GM23338 (cell line): ENCODE data around the gene UQCC2. TPM values are rescaled to one million over a fixed set of nuclear protein-coding genes. Genes with fewer than 3 reads are reported as not detected.

ENCODE experiments used
- ATAC-seq: fragments of 200-7000 bp; cut with Tn5 transposase; 3 replicates; pipeline ENCODE4 v1.9.1; 2020
- DNase-seq: peaks from one replicate; pipeline ENCODE4 v3.0.0-alpha.2; 2015; ENCODE audit warnings: low spot score
- H2AFZ ChIP-seq: fragments of 200-600 bp; sonication (generic); 2 replicates; pipeline ENCODE4 v1.8.0; 2016; ENCODE audit warnings: antibody characterized with exemption, mild to moderate bottlenecking, moderate library complexity
- H3F3A ChIP-seq: fragments of 200-600 bp; sonication (generic); replicated peaks from 2 replicates; pipeline ENCODE4 v1.8.0; 2017; ENCODE audit warnings: antibody characterized with exemption, mixed run types, low read depth
- H3K27ac ChIP-seq: fragments of 200-600 bp; sonication (generic); 2 replicates; pipeline ENCODE4 v1.6.1; 2016; ENCODE audit warnings: low read depth
- H3K27me3 ChIP-seq: fragments of 200-600 bp; sonication (generic); 2 replicates; pipeline ENCODE4 v1.8.0; 2016; ENCODE audit warnings: mild to moderate bottlenecking, mixed run types, moderate library complexity; ENCODE audit not compliant: insufficient read depth
- H3K36me3 ChIP-seq: fragments of 200-600 bp; sonication (generic); 2 replicates; pipeline ENCODE4 v1.8.0; 2016; ENCODE audit warnings: mild to moderate bottlenecking; ENCODE audit not compliant: insufficient read depth
- H3K4me1 ChIP-seq: fragments of 200-600 bp; sonication (generic); 2 replicates; pipeline ENCODE4 v1.8.0; 2016; ENCODE audit warnings: mild to moderate bottlenecking, moderate library complexity; ENCODE audit not compliant: insufficient read depth
- H3K4me2 ChIP-seq: fragments of 200-600 bp; sonication (generic); 2 replicates; pipeline ENCODE4 v1.7.1; 2017; ENCODE audit warnings: mixed run types
- H3K4me3 ChIP-seq: fragments of 200-600 bp; sonication (generic); 2 replicates; pipeline ENCODE4 v1.6.1; 2016; ENCODE audit warnings: mixed run types
- H3K79me2 ChIP-seq: fragments of 200-600 bp; sonication (generic); replicated peaks from 2 replicates; pipeline ENCODE4 v1.8.0; 2017; ENCODE audit warnings: mild to moderate bottlenecking; ENCODE audit not compliant: insufficient read depth
- H3K9me2 ChIP-seq: fragments of 200-600 bp; sonication (generic); 2 replicates; pipeline ENCODE4 v1.8.0; 2017; ENCODE audit not compliant: insufficient read depth
- H4K20me1 ChIP-seq: fragments of 200-600 bp; sonication (generic); replicated peaks from 2 replicates; pipeline ENCODE4 v1.8.0; 2017; ENCODE audit warnings: mild to moderate bottlenecking; ENCODE audit not compliant: insufficient read depth
- H3K27ac Mint-ChIP-seq: 2 replicates; pipeline ENCODE4 v1.8.0; 2020; ENCODE audit warnings: inconsistent platforms, mild to moderate bottlenecking, moderate library complexity, mixed read lengths
- H3K27me3 Mint-ChIP-seq: 3 replicates; pipeline ENCODE4 v1.8.0; 2022; ENCODE audit warnings: low read depth, mild to moderate bottlenecking, moderate library complexity, mixed read lengths, inconsistent platforms; ENCODE audit not compliant: insufficient read depth, poor library complexity
- H3K36me3 Mint-ChIP-seq: 3 replicates; pipeline ENCODE4 v1.8.0; 2021; ENCODE audit warnings: low read depth, mild to moderate bottlenecking, inconsistent platforms, moderate library complexity, mixed read lengths
- H3K4me1 Mint-ChIP-seq: 3 replicates; pipeline ENCODE4 v1.8.0; 2020; ENCODE audit warnings: mild to moderate bottlenecking, inconsistent platforms, mixed read lengths
- H3K4me3 Mint-ChIP-seq: 3 replicates; pipeline ENCODE4 v1.8.0; 2021; ENCODE audit warnings: moderate library complexity, mild to moderate bottlenecking, inconsistent platforms, mixed read lengths
- H3K9me3 Mint-ChIP-seq: 3 replicates; pipeline ENCODE4 v1.8.0; 2020; ENCODE audit warnings: moderate library complexity, mild to moderate bottlenecking, inconsistent platforms, mixed read lengths
- CREB1 ChIP-seq: fragments of 250-450 bp; sonication (Bioruptor Pico); IDR thresholded peaks from 2 replicates; pipeline ENCODE4 v1.5.0; 2020; ENCODE audit warnings: low read depth, mild to moderate bottlenecking, moderate library complexity
- CTCF ChIP-seq, 2 experiments: fragments of 200-600 bp in 1 of 2; sonication (generic) in 1 of 2; conservative IDR thresholded peaks; 2 replicates each; pipeline versions ENCODE4 v1.5.1 to v1.6.1; 2016 to 2017; ENCODE audit warnings: antibody characterized with exemption in 2 of 2, low read depth in 2 of 2, mild to moderate bottlenecking in 2 of 2, moderate library complexity in 1 of 2
- EZH2 ChIP-seq: fragments of 200-600 bp; sonication (generic); IDR thresholded peaks from one replicate; pipeline ENCODE4 v1.8.0; 2017; ENCODE audit warnings: antibody characterized with exemption, mild to moderate bottlenecking, low read depth; ENCODE audit not compliant: unreplicated experiment
- EZH2phosphoT487 ChIP-seq: fragments of 200-600 bp; sonication (generic); IDR thresholded peaks from one replicate; pipeline ENCODE4 v1.8.1; 2018; ENCODE audit warnings: antibody characterized with exemption; ENCODE audit not compliant: unreplicated experiment
- JUNB ChIP-seq: IDR thresholded peaks from one replicate; pipeline ENCODE4 v1.6.1; 2016; ENCODE audit warnings: antibody characterized with exemption; ENCODE audit not compliant: unreplicated experiment
- NANOG ChIP-seq: IDR thresholded peaks from 2 replicates; pipeline ENCODE4 v1.6.1; 2016; ENCODE audit warnings: antibody characterized with exemption, borderline replicate concordance
- POLR2AphosphoS5 ChIP-seq: IDR thresholded peaks from 2 replicates; pipeline ENCODE4 v1.6.1; 2016; ENCODE audit warnings: antibody characterized with exemption, low read depth
- ZNF331 ChIP-seq: fragments of 250-450 bp; sonication (Bioruptor Pico); IDR thresholded peaks from 2 replicates; pipeline ENCODE4 v1.5.0; 2020; ENCODE audit warnings: low read depth, mild to moderate bottlenecking, moderate library complexity
- polyA plus RNA-seq: library from polyadenylated mRNA; unstranded; fragments of >200 nt; fragmentation: Nextera tagmentation; extraction: Ambion mirVana; gene quantifications from 2 replicates; pipeline ENCODE4 v1.2.1, GENCODE V29; 2016
- total RNA-seq: library from RNA; depleted of rRNA; stranded (reverse); fragments of >200 nt; shearing (Covaris generic); gene quantifications from 2 replicates; pipeline ENCODE4 v1.2.3, GENCODE V29; 2014
- TF ChIP-seq, protein P1 (sequence below): IDR thresholded peaks from one replicate; pipeline ENCODE4 v1.6.1; 2018; ENCODE audit warnings: antibody characterized with exemption; ENCODE audit not compliant: unreplicated experiment
- TF ChIP-seq, protein P2 (sequence below): IDR thresholded peaks from 2 replicates; pipeline ENCODE4 v1.6.1; 2016; ENCODE audit warnings: antibody characterized with exemption

UQCC2 gene
- total and polyA plus RNA-seq, 2 experiments from 2014 or later, result 48.9 to 379 TPM

- Mint-ChIP-seq H3K9me3 (no peaks in the 10 kb centered on the region; the same call in 2 of the 3 replicates), H3K4me1 (peaks cover 12% of the 10 kb centered on the region), H3K27me3 (peaks cover 24% of the 10 kb centered on the region), H3K4me3 (no peak overlapping the region), H3K36me3 (peaks cover 42% of the 10 kb centered on the region), H3K27ac (no peak overlapping the region)
- H3K27me3 ChIP-seq, result no peaks in the 10 kb centered on the region
- H3K4me3 ChIP-seq, result no peak overlapping the region
- H2AFZ ChIP-seq, result no peak overlapping the region
- H3K4me1 ChIP-seq, result no peaks in the 10 kb centered on the region
- H4K20me1 ChIP-seq, result no peaks in the 10 kb centered on the region; the same call in 1 of the 2 replicates
- ATAC-seq (no peak), DNase-seq (no peak)
- no peak overlapping the region for H3K27ac ChIP-seq
- TF ChIP-seq EZH2 (no peak), EZH2phosphoT487 (no peak), CTCF (conservative IDR thresholded peaks at IDR 0.05; ENCODE audit: low read depth in 2 of 2) (no peak), ZNF331 (CRISPR knock-in tag) (no peak), CREB1 (CRISPR knock-in tag) (no peak)
- TF ChIP-seq, protein P1, sequence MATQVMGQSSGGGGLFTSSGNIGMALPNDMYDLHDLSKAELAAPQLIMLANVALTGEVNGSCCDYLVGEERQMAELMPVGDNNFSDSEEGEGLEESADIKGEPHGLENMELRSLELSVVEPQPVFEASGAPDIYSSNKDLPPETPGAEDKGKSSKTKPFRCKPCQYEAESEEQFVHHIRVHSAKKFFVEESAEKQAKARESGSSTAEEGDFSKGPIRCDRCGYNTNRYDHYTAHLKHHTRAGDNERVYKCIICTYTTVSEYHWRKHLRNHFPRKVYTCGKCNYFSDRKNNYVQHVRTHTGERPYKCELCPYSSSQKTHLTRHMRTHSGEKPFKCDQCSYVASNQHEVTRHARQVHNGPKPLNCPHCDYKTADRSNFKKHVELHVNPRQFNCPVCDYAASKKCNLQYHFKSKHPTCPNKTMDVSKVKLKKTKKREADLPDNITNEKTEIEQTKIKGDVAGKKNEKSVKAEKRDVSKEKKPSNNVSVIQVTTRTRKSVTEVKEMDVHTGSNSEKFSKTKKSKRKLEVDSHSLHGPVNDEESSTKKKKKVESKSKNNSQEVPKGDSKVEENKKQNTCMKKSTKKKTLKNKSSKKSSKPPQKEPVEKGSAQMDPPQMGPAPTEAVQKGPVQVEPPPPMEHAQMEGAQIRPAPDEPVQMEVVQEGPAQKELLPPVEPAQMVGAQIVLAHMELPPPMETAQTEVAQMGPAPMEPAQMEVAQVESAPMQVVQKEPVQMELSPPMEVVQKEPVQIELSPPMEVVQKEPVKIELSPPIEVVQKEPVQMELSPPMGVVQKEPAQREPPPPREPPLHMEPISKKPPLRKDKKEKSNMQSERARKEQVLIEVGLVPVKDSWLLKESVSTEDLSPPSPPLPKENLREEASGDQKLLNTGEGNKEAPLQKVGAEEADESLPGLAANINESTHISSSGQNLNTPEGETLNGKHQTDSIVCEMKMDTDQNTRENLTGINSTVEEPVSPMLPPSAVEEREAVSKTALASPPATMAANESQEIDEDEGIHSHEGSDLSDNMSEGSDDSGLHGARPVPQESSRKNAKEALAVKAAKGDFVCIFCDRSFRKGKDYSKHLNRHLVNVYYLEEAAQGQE, result no peak
- no peaks in the 10 kb centered on the region for H3K79me2 ChIP-seq
- H3K9me2 ChIP-seq, result no peaks in the 10 kb centered on the region
- no peak overlapping the region for H3K4me2 ChIP-seq
- no peaks in the 10 kb centered on the region for H3F3A ChIP-seq
- H3K36me3 ChIP-seq, result peaks cover 10% of the 10 kb centered on the region; the same call in 1 of the 2 replicates
Observed at GRCh38 chr6:33689148-33689494, 22.4 kb downstream of the UQCC2 start.

- no peak overlapping the region for H3K27ac ChIP-seq
- Mint-ChIP-seq H3K9me3 (no peaks in the 10 kb centered on the region; the same call in 2 of the 3 replicates), H3K36me3 (peaks cover 39% of the 10 kb centered on the region), H3K27ac (no peak overlapping the region), H3K4me1 (peaks cover 12% of the 10 kb centered on the region), H3K4me3 (no peak overlapping the region), H3K27me3 (peaks cover 22% of the 10 kb centered on the region)
- H3K9me2 ChIP-seq, result no peaks in the 10 kb centered on the region
- ATAC-seq, result no peak
- no peak overlapping the region for H3K4me3 ChIP-seq
- H3K79me2 ChIP-seq, result no peaks in the 10 kb centered on the region
- peaks cover 10% of the 10 kb centered on the region; the same call in 1 of the 2 replicates for H3K36me3 ChIP-seq
- H2AFZ ChIP-seq, result no peak overlapping the region
- H3F3A ChIP-seq, result no peaks in the 10 kb centered on the region
- H3K4me1 ChIP-seq, result no peaks in the 10 kb centered on the region
- no peaks in the 10 kb centered on the region for H3K27me3 ChIP-seq
- H4K20me1 ChIP-seq, result no peaks in the 10 kb centered on the region; the same call in 1 of the 2 replicates
- H3K4me2 ChIP-seq, result no peak overlapping the region
- no peak for DNase-seq
- TF ChIP-seq NANOG (no peak), JUNB (no peak), EZH2 (no peak), POLR2AphosphoS5 (no peak), ZNF331 (CRISPR knock-in tag) (no peak), CTCF (conservative IDR thresholded peaks at IDR 0.05; ENCODE audit: low read depth in 2 of 2) (no peak), CREB1 (CRISPR knock-in tag) (no peak)
- TF ChIP-seq, protein P1, result no peak
- TF ChIP-seq, protein P2, sequence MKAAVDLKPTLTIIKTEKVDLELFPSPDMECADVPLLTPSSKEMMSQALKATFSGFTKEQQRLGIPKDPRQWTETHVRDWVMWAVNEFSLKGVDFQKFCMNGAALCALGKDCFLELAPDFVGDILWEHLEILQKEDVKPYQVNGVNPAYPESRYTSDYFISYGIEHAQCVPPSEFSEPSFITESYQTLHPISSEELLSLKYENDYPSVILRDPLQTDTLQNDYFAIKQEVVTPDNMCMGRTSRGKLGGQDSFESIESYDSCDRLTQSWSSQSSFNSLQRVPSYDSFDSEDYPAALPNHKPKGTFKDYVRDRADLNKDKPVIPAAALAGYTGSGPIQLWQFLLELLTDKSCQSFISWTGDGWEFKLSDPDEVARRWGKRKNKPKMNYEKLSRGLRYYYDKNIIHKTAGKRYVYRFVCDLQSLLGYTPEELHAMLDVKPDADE, result no peak
Observed at GRCh38 chr6:33688451-33689147, 22.9 kb downstream of the UQCC2 start.
